HCT116 (cell line): ENCODE data around the gene HSF4.

Source experiments
- EZH2phosphoT487 ChIP-seq: fragments of 200-600 bp; IDR thresholded peaks from 2 replicates; pipeline ENCODE4 v1.6.1; 2018; ENCODE audit warnings: antibody characterized with exemption, borderline replicate concordance
- JUND ChIP-seq: IDR thresholded peaks from 2 replicates; pipeline ENCODE4 v1.6.1; 2012
- POLR2A ChIP-seq: IDR thresholded peaks from 2 replicates; pipeline ENCODE4 v1.7.0; 2011; ENCODE audit warnings: borderline replicate concordance; ENCODE audit not compliant: insufficient read depth, insufficient read length; ENCODE audit errors: extremely low read depth
- POLR2AphosphoS5 ChIP-seq: IDR thresholded peaks from 2 replicates; pipeline ENCODE4 v1.6.1; 2011; ENCODE audit warnings: mild to moderate bottlenecking, low read depth, low read length, moderate library complexity
- TF ChIP-seq, protein P1 (sequence below), 3 experiments: fragments of 200-600 bp in 1 of 3; sonication (generic) in 1 of 3; IDR thresholded peaks in 2 of 3; conservative IDR thresholded peaks in 1 of 3; 2 replicates each; pipeline ENCODE4 v1.5.1; 2012 to 2017; ENCODE audit warnings: low read depth in 2 of 3, low read length in 2 of 3, antibody characterized with exemption in 1 of 3, borderline replicate concordance in 1 of 3, control low read depth in 1 of 3, mild to moderate bottlenecking in 1 of 3, mixed read lengths in 1 of 3, mixed run types in 1 of 3, moderate library complexity in 1 of 3; ENCODE audit not compliant: insufficient read depth in 1 of 3

DNA sequence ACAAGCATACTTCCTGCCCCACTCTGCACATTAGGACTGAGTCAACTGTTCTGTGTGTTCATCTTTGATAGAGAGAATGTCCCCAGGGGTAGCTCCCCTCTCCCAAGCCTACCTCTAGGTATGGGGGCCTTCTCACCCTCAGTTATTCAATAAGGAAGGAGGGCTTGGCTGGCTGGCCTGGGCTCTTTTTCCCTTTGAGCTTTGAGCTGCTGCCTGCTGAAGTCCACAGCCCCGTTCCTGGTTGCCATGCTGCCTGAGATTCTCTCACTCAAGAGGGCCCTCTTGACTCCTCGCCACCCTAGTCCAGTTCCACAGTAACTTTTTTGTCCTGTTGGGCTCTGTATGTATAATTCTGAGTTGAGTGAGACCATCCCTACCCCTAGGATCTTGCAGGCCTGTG is 18.8 kb upstream of the HSF4 start:
- TF ChIP-seq, protein P1, sequence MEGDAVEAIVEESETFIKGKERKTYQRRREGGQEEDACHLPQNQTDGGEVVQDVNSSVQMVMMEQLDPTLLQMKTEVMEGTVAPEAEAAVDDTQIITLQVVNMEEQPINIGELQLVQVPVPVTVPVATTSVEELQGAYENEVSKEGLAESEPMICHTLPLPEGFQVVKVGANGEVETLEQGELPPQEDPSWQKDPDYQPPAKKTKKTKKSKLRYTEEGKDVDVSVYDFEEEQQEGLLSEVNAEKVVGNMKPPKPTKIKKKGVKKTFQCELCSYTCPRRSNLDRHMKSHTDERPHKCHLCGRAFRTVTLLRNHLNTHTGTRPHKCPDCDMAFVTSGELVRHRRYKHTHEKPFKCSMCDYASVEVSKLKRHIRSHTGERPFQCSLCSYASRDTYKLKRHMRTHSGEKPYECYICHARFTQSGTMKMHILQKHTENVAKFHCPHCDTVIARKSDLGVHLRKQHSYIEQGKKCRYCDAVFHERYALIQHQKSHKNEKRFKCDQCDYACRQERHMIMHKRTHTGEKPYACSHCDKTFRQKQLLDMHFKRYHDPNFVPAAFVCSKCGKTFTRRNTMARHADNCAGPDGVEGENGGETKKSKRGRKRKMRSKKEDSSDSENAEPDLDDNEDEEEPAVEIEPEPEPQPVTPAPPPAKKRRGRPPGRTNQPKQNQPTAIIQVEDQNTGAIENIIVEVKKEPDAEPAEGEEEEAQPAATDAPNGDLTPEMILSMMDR (IDR thresholded peaks at IDR 0.05 in 2 of 3, conservative IDR thresholded peaks at IDR 0.05 in 1 of 3; ENCODE audit: borderline replicate concordance in 1 of 3, insufficient read depth in 1 of 3, low read depth in 2 of 3, low read length in 2 of 3), result no peak
- TF ChIP-seq POLR2AphosphoS5, result no peak
- TF ChIP-seq JUND, result no peak
- no peak for TF ChIP-seq EZH2phosphoT487
- no peak for TF ChIP-seq POLR2A
